Astrocyte (in vitro differentiated cells and primary cell): Measurements from ENCODE around the gene TCP11.

ENCODE experiments used
- EZH2 ChIP-seq: IDR thresholded peaks from 2 replicates; pipeline ENCODE4 v1.6.1; 2012; ENCODE audit warnings: mild to moderate bottlenecking, low read length, inconsistent platforms; ENCODE audit not compliant: insufficient read depth
- TF ChIP-seq, protein P1 (sequence below): IDR thresholded peaks from 2 replicates; pipeline ENCODE4 v1.5.1; 2011; ENCODE audit warnings: low read depth, mild to moderate bottlenecking, inconsistent platforms, low read length, moderate library complexity; ENCODE audit not compliant: insufficient read depth

DNA sequence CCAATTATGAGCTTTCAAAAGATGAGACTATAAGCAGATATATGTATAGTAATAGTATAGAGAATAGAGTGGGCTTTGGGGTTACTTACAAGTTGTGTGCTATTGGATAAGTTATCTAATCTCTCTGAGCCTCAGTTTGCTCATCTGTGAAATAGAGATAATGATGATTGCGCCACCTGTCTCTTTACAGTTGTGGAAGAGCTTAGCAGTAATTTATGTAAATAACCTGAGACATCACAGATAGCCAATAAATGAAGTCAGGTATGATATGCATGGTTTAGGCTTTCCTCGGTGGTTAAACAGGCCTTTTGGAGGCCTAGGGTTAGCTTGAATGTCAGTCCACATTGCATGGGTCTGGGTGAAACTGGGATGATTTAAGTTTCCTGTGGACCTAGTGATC lies 42.8 kb upstream of the TCP11 start:
- TF ChIP-seq EZH2: no peak
- TF ChIP-seq, protein P1, sequence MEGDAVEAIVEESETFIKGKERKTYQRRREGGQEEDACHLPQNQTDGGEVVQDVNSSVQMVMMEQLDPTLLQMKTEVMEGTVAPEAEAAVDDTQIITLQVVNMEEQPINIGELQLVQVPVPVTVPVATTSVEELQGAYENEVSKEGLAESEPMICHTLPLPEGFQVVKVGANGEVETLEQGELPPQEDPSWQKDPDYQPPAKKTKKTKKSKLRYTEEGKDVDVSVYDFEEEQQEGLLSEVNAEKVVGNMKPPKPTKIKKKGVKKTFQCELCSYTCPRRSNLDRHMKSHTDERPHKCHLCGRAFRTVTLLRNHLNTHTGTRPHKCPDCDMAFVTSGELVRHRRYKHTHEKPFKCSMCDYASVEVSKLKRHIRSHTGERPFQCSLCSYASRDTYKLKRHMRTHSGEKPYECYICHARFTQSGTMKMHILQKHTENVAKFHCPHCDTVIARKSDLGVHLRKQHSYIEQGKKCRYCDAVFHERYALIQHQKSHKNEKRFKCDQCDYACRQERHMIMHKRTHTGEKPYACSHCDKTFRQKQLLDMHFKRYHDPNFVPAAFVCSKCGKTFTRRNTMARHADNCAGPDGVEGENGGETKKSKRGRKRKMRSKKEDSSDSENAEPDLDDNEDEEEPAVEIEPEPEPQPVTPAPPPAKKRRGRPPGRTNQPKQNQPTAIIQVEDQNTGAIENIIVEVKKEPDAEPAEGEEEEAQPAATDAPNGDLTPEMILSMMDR: no peak
